Esophagus muscularis mucosa (tissue), 4 donors: ENCODE data around the gene DCTN3. TPM values are rescaled to one million over a fixed set of nuclear protein-coding genes. Genes with fewer than 3 reads are reported as not detected.
A peak's percentile ranks its signal among the peaks of the same experiment; 100 is the strongest.

Experiments
- DNase-seq: peaks from one replicate; pipeline ENCODE4 v3.0.0-alpha.2; 2017; ENCODE audit errors: extremely low spot score
- H3K27ac ChIP-seq, 4 donors: fragments of 200-600 bp; sonication (generic); replicated peaks in 1 of 4; 1 replicate in 3 of 4; 2 replicates in 1 of 4; pipeline ENCODE4 v1.5.1; 2016 to 2019; ENCODE audit warnings: mild to moderate bottlenecking in 1 of 4
- H3K27me3 ChIP-seq, 4 donors: fragments of 200-600 bp; sonication (generic); one replicate each; pipeline versions ENCODE4 v1.5.1 to v1.6.0; 2016 to 2019
- H3K36me3 ChIP-seq, 4 donors: fragments of 200-600 bp; sonication (generic); one replicate each; pipeline ENCODE4 v1.5.1; 2016 to 2019
- H3K4me1 ChIP-seq, 4 donors: fragments of 200-600 bp; sonication (generic); one replicate each; pipeline ENCODE4 v1.5.1; 2016 to 2019
- H3K4me3 ChIP-seq, 4 donors: fragments of 200-600 bp; sonication (generic); 1 replicate in 2 of 4; 2 replicates in 2 of 4; pipeline ENCODE4 v1.5.1; 2016 to 2019; ENCODE audit warnings: mild to moderate bottlenecking in 4 of 4, moderate library complexity in 1 of 4
- H3K9me3 ChIP-seq, 4 donors: fragments of 200-600 bp; sonication (generic); 1 replicate in 3 of 4; 2 replicates in 1 of 4; pipeline ENCODE4 v1.5.1; 2016 to 2019
- CTCF ChIP-seq, 3 experiments: fragments of 200-600 bp in 2 of 3; fragments of 450-650 bp in 1 of 3; sonication (generic) in 2 of 3; IDR thresholded peaks; one replicate each; pipeline ENCODE4 v1.5.1; 2017 to 2019; ENCODE audit warnings: antibody characterized with exemption in 3 of 3, mild to moderate bottlenecking in 2 of 3, moderate library complexity in 1 of 3
- EP300 ChIP-seq: sonication (generic); formaldehyde crosslinking; IDR thresholded peaks from one replicate; pipeline ENCODE4 v1.6.1; 2017; ENCODE audit warnings: antibody characterized with exemption
- POLR2A ChIP-seq: fragments of 450-650 bp; IDR thresholded peaks from one replicate; pipeline ENCODE4 v1.6.1; 2017; ENCODE audit warnings: antibody characterized with exemption, moderate library complexity, mild to moderate bottlenecking, low read depth
- POLR2AphosphoS5 ChIP-seq, 2 donors: sonication (generic); formaldehyde crosslinking; IDR thresholded peaks; one replicate each; pipeline ENCODE4 v1.6.1; 2017; ENCODE audit warnings: antibody characterized with exemption in 2 of 2
- WGBS: methylation state at CpG from one replicate; pipeline ENCODE4 v1.1.5; 2018; 5-methylcytosine and 5-hydroxymethylcytosine counted together
- intact Hi-C: fragments of 100-400 bp; cut with DNase I; formaldehyde crosslinking; loops from one replicate; pipeline ENCODE4 v1.15.1; 2023
- total RNA-seq, 4 donors: library from RNA; depleted of rRNA; stranded (reverse); fragments of >200 nt; gene quantifications; one replicate each; pipeline versions ENCODE4 v1.1.0 to v1.2.1, GENCODE V29; 2016

The DCTN3 gene
- total RNA-seq, 4 donors from 2014 or later: 104 to 129 (median 113) TPM

GRCh38 chr9:34656992-34657391 is 36.7 kb upstream of the DCTN3 start:
- intact Hi-C loops: loop anchor here (10.0 kb wide), 1 partner anchor 62 kb away; no protein-coding TSS in a partner anchor
- Histone ChIP-seq H3K36me3 (peaks cover 18 to 43% (median 30%) of the 10 kb centered on the region in 4 donors), H3K4me3 (no peak overlapping the region), H3K27ac (no peak overlapping the region), H3K27me3 (no peaks in the 10 kb centered on the region), H3K9me3 (no peaks in the 10 kb centered on the region), H3K4me1 (peaks cover 35 to 41% (median 38%) of the 10 kb centered on the region in 4 donors)
- TF ChIP-seq EP300 (no peak), POLR2AphosphoS5 (IDR thresholded peaks at IDR 0.05) (no peak), POLR2A (no peak), CTCF (IDR thresholded peaks at IDR 0.05) (no peak)
- no peak for DNase-seq
- WGBS: 100% methylated on average over 4 of the region's 5 CpGs

GRCh38 chr9:34655394-34655793 is 35.1 kb upstream of the DCTN3 start:
- DNase-seq: no peak
- H3K36me3 ChIP-seq: peaks cover 5 to 27% (median 14%) of the 10 kb centered on the region in 4 donors
- H3K27ac ChIP-seq: peak overlapping the region; percentile 80 to 83 (median 82)
- 73% methylated on average over 5 of the region's 5 CpGs for WGBS
- no peak for TF ChIP-seq EP300
- no peak for TF ChIP-seq POLR2A
- no peak for TF ChIP-seq CTCF (IDR thresholded peaks at IDR 0.05)
- no peak for TF ChIP-seq POLR2AphosphoS5 (IDR thresholded peaks at IDR 0.05)
- H3K27me3 ChIP-seq: no peaks in the 10 kb centered on the region
- H3K9me3 ChIP-seq: no peaks in the 10 kb centered on the region
- peaks cover 45 to 57% (median 52%) of the 10 kb centered on the region in 4 donors for H3K4me1 ChIP-seq
- no peak overlapping the region for H3K4me3 ChIP-seq
- intact Hi-C loops: loop anchor here (10.0 kb wide), 1 partner anchor 61 kb away; no protein-coding TSS in a partner anchor

GRCh38 chr9:34654323-34655051 is 34.2 kb upstream of the DCTN3 start:
- Histone ChIP-seq H3K9me3 (no peaks in the 10 kb centered on the region), H3K36me3 (peaks cover 4 to 23% (median 10%) of the 10 kb centered on the region in 4 donors), H3K4me1 (peaks cover 45 to 59% (median 52%) of the 10 kb centered on the region in 4 donors), H3K4me3 (peak overlapping the region in 2 of 4 donors; percentile 10 to 51), H3K27me3 (no peaks in the 10 kb centered on the region), H3K27ac (peak overlapping the region; percentile 80 to 83 (median 82))
- 34% methylated on average over 8 of the region's 11 CpGs for WGBS
- intact Hi-C loops: loop anchor here (10.0 kb wide), 1 partner anchor 60 kb away; no protein-coding TSS in a partner anchor
- no peak for DNase-seq
- TF ChIP-seq CTCF (IDR thresholded peaks at IDR 0.05): peak in 1 of 3 experiments; percentile 8
- peak; percentile 59 to 67 for TF ChIP-seq POLR2AphosphoS5 (IDR thresholded peaks at IDR 0.05)
- TF ChIP-seq POLR2A: no peak

GRCh38 chr9:34653151-34654072 is 33.1 kb upstream of the DCTN3 start:
- TF ChIP-seq POLR2AphosphoS5 (IDR thresholded peaks at IDR 0.05) (no peak), CTCF (IDR thresholded peaks at IDR 0.05) (no peak), EP300 (no peak), POLR2A (no peak)
- no peaks in the 10 kb centered on the region for H3K27me3 ChIP-seq
- peak overlapping the region; percentile 51 to 62 (median 58) for H3K4me3 ChIP-seq
- intact Hi-C loops: loop anchor here (10.0 kb wide), 1 partner anchor 59 kb away; no protein-coding TSS in a partner anchor
- no peak for DNase-seq
- H3K4me1 ChIP-seq: peaks cover 45 to 63% (median 56%) of the 10 kb centered on the region in 4 donors
- H3K9me3 ChIP-seq: no peaks in the 10 kb centered on the region
- H3K36me3 ChIP-seq: peaks cover 10 to 29% (median 21%) of the 10 kb centered on the region in 4 donors
- H3K27ac ChIP-seq: peak overlapping the region; percentile 80 to 83 (median 82)
- 36% methylated on average over 11 of the region's 11 CpGs for WGBS
